Hematopoietic multipotent progenitor cell treated with erythropoietin and hydrocortisone succinate and interleukin-3 and kit ligand, for 4 days (in vitro differentiated cells): ENCODE measurements around the gene GCDH.
A peak's percentile ranks its signal among the peaks of the same experiment; 100 is the strongest.
"Not testable (repeated sequence)": the region's sequence is repeated elsewhere in the genome, so short reads cannot be mapped to it uniquely, and the experiment has no call there.

Experiments used
- DNase-seq: peaks from one replicate; pipeline ENCODE4 v3.0.0-alpha.2; 2015

The GCDH gene

DNA sequence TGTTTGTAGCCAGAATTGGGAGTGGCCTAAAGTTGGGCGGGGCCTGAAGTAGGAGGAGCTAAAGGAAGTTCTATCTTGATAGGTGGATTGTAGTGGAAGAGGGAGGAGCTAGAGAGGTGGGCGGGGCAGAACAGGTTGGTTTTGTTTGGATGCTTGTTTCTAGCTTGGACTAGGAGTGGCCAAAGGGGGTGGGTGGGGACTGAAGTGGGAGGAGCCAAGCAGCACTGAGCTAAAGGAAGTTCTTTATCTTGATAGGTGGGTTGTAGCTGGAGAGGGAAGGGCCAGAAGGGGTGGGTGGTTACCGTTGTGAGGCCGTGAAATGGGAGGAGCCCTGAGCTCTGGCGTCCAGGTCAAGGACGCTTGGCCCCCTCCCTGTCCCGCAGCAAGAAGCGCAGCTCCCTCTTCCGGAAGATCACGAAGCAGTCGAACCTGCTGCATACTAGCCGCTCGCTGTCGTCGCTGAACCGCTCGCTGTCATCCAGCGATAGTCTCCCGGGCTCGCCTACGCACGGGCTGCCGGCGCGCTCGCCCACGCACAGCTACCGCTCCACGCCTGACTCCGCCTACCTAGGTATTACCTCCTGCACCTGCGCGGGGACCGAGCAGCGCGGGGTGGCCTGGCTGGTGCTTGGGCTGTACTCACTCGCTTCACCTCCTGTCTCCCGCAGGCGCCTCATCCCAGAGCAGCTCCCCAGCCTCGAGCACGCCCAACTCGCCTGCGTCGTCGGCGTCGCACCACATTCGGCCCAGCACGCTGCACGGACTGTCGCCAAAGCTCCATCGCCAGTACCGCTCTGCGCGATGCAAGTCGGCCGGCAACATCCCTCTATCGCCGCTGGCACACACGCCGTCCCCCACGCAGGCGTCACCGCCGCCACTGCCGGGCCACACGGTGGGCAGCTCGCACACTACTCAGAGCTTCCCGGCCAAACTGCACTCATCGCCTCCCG, 17.7 kb upstream of the GCDH start:
- DNase-seq: peak; percentile 87

- DNase-seq: no peak
Measured at GRCh38 chr19:12873891-12874745, 16.8 kb upstream of the GCDH start.

- no peak for DNase-seq
Measured at GRCh38 chr19:12875086-12875485, 15.9 kb upstream of the GCDH start.

DNA sequence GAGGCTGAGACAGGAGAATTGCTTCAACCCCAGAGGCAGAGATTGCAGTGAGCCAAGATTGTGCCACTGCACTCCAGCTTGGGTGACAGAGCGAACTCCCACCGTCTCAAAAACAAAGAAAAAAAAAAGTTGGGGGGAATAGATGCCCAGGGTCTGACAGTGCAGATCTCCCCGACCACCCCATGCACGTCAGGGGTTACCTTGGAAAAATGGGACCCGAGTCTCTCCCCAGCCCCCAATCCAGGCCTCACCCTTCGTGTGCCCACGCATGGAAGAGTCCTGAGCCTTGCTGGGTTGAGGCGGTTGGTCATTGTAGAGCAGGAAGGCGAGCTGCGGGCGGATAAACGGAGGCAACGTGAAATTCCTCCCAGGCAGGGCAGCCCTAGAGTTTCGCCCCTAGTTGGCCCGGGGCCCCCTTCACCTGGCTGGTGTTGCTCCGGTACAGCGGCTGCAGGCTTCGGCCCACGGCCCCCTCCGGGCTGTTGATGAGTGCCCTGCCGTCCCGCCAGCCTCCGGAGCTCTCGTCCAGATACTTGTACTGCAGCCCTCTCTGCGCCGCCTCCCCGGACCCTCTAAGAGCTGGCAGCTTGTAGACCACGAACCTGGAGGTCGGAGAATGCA, 10.3 kb upstream of the GCDH start:
- peak; percentile 55 for DNase-seq

DNA sequence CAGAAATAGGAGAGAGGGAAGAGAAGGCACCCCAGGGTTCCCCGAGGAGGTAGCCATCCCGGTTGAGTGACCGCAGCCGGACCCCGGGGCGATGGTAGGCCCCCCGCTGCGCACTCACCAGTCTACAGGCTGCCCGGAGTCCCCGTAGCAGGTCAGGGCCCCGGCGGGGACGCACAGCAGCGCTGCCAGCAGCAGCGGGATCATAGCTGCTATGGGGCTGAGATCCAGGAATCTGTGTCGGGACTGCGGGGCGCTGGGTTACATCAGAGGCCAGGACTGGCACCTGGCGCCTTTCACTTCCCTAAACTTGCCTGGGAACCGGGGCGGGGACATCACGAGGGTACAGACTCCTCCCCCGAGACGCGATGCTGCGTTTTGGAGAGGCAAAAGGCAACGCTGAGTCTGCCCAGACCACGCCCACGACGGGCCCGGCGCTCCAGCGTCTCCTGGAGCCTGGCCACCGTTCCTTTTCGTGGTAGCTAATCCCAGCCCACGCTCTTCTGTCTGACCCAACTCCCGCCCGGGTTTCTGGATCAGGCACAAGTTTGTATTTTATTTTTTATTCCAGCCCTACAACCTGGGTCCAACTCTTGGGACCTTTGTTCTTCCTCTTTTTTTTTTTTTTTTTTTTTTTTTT, 9.7 kb upstream of the GCDH start, which contains the start of gene DNASE2:
Gene DNASE2, minus strand, starts transcription at position 278 of the 637 bp plus-strand sequence. Its CDS starts 74 bp downstream, at position 204.
- DNase-seq: peak; percentile 98

- DNase-seq: no peak
Measured at GRCh38 chr19:12882589-12882988, 8.4 kb upstream of the GCDH start.

GRCh38 chr19:12884202-12884601, 6.8 kb upstream of the GCDH start:
- no peak for DNase-seq

DNA sequence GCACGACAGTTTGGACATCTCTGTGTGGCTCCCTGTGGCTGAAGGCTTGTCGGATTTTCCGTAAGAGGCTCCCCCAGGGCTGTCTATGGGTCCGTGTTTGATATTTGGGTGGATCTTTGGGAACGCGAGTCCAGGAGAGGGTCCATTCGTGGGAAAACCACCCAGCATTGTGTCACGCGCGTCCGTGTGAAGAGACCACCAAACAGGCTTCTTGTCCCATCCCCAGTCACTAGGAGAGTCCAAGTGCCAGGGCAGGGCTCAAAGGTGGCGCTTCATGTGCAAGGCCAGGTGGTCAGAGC, 6.4 kb upstream of the GCDH start:
- no peak for DNase-seq

DNA sequence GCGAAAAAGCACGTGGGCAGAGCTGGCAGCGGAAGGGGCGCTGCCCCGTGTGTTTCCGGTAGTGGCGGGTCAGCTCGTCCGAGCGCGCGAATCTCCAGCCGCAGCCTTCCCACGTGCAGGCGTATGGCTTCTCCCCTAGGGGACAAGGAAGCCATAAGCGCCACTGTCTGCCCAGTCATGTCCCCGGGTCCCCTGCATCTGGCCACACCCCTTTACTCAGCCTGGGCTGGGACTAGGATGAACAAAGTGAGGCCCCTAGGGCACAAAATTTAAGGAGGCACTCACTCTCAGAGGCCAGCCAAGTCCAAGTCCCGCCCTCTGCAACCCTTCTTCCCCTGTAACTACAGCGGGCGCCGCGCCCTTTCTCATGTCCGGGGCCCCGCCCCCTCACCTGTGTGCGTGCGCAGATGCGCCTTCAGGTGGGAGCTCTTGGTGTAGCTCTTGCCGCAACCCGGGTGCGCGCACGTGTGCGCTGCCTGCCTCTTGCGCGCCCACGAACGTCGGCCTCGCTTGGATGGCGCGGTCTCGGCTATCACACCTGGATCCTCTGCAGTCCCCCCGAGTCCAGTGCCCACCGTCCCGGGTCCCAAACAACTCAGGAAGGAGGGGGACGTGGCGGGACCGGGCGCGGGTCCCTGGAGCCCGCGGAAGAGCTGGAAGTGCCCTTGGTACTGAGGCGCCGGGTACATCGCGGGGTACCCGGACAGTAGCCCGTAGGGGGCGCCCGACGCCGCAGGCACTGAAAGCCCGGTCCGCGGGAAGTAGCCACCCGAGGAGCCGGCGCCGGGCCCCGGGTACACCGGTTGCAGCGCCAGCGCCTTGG, 5.8 kb upstream of the GCDH start:
- DNase-seq: peak; percentile 95

- peak; percentile 95 for DNase-seq
Measured at GRCh38 chr19:12885749-12886650, 5.0 kb upstream of the GCDH start.

GRCh38 chr19:12886651-12886968, 4.3 kb upstream of the GCDH start:
- DNase-seq: peak; percentile 48

DNA sequence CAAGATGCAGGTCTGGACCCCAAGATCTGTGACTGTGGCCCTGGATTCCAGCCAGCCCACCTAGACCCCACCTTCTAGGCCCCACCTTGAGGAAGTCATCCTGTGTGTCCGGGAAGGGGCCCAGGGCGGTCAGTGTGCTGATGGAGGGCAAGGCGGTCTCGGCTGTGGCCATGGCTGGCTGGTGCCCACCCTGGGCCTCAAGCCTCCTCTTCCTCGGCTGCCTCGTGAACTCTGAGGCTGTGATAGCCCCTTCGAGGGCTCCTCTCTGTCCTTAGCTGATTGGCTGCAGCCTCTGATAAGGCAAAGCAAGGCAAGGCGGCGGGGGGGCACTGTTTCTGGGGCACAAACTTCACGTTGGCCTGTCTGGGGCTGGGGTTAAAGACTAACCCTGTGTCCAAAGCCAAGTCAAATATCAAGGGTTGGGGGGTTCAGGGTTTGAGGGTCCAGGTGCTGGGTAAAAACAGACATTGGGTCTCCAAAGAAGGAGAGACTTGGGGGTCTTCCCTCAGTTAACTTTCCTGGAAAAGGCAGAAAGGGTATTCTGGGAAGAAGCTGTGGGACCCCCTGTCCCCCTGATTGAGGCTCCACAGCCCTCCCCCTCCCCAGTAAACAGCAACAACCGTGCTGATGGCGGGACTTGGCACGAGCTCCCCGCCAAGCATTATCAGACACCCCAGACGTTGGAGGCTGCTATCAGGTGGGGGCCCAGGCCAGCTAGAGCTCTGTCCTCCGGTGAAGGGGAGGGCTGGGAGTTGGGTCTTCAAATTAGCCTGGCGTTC, 3.8 kb upstream of the GCDH start, which contains the start of gene KLF1:
Gene KLF1, minus strand, starts transcription at position 233 of the 779 bp plus-strand sequence. Its CDS starts 61 bp downstream, at position 172.
- peak; percentile 94 for DNase-seq

DNA sequence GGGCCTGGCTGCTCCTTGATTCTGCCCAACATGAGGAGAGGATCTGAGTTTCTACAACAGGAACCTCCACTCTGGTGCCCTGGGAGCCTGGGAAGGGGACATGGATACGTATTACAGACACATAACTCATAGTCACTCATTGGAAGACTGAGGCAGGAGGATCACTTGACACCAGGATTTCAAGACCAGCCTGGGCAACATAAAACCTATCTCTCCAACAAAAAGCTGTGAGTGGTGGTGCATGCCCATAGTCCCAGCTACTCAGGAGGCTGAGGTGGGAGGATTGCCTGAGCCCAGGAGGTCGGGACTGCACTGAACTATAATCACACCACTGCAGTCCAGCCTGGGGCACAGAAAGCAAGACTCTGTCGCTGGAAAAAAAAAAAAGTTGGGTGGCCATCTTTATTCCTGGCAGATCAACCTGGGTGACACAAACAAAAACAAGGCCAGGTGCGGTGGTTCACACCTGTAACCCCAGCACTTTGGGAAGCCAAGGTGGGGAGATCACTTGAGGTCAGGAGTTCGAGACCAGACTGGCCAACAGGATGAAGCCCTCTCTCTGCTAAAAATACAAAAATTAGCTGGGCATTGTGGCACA, 2.9 kb upstream of the GCDH start:
- no peak for DNase-seq

- not testable (repeated sequence) for DNase-seq
Measured at GRCh38 chr19:12890299-12890786, 617 bp upstream of the GCDH start.

DNA sequence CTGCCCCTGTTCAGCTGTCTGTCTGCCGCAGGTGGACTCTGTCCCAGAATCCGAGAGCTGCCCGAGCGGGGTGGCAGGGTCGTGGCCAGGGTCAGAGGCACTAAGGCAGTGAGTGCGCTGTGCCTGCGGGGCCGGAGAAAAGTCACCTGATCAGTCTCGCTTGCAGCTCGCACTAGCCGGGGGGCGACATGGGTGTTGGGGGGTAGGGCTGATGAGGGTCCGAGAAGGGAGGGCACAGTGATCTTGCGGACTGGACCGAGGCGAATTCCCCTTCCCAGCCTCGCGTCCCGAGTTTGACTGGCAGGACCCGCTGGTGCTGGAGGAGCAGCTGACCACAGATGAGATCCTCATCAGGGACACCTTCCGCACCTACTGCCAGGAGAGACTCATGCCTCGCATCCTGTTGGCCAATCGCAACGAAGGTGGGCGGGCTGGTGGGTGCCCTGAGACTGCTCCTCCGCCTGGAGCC, 627 bp downstream of the GCDH start:
- DNase-seq: no peak

GRCh38 chr19:12893582-12893981, 2.6 kb downstream of the GCDH start:
- no peak for DNase-seq

DNA sequence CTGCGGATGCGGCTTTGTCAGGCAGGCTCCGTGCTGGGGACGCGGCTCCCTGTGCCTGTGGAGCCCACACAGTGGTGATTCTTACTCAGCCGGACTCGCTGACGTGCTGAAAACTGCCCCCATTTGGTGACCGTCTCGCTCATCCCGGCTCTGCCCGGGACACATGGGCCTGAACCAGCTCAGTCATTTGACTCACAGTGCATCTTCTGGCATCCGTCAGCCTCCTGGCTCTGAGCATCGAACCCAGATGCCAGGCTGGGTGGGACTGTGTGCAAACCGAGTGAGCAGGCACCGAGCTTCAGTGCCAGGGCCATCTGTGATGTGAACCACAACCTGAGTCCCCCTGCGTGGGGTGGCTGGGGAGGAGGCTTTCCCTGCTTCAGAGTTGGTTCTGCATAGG, 5.5 kb downstream of the GCDH start:
- no peak for DNase-seq

- no peak for DNase-seq
Measured at GRCh38 chr19:12899891-12900518, 9.0 kb downstream of the GCDH start.

- no peak for DNase-seq
Measured at GRCh38 chr19:12907166-12907565, 16.2 kb downstream of the GCDH start.
